HG02943 (cell line): ENCODE results near the gene D2HGDH.

Experiments used
- ATAC-seq: cut with Tn5 transposase; IDR thresholded peaks from one replicate; pipeline ENCODE4 v1.9.1; 2021; ENCODE audit warnings: mild to moderate bottlenecking, low read depth, moderate library complexity; ENCODE audit not compliant: unreplicated experiment

Gene D2HGDH

DNA sequence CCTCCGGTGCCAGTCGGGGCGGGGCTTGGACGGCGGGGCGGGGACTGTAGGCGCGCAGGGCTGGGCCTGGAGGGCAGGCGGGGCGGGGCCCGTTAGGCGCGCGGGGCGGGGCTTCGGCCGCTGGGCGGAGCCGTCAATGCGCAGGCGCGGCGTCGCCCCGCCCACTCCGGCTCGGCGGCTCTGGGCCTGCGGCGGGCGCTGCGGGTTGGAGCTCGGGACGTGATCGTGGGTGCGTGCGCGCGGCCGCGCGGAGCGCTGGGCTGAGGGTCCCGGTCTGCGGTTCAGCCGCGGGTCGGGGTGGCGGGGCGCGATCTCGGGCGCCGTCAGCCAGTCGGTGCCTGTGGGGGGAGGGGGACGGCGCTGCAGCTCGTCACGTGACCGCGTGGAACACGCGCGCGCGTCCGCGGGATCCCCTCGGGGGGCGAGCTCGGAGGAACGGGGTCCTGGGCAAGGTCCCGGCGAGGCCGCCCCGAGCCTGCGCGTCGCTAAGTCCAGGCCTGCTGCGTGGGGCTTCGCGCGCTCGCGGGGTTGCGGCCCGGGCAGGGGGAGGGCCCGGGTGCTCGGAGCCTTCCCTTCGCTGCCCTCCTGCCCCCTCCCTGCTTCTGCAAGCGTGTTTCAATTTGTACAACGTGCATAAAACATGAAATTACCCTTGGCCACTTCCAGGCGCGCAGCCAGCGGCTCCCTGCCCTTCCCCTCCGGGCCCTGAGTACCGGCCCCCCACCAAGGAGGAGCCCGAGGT, at the start of gene D2HGDH:
Gene D2HGDH (plus strand): TSS at position 164 of the 742 bp plus-strand sequence. CDS start 595 bp downstream, outside the sequence.
- ATAC-seq = peak; percentile 74

DNA sequence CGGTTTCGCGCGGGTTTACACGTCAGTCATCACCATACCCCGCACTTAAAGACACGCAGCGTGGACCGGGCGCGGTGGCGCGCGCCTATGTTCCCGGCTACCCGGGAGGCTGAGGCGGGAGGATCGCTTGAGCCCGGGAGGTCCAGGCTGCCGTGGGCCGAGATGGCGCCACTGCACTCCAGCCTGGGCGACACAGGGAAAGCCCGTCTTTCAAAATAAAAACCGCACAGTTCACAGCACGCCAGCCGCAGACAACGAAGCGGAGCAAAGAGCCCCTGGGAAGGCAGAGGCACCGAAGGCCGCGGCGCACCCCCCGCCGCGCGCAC, 48.1 kb upstream of the D2HGDH start:
- peak; percentile 11 for ATAC-seq

DNA sequence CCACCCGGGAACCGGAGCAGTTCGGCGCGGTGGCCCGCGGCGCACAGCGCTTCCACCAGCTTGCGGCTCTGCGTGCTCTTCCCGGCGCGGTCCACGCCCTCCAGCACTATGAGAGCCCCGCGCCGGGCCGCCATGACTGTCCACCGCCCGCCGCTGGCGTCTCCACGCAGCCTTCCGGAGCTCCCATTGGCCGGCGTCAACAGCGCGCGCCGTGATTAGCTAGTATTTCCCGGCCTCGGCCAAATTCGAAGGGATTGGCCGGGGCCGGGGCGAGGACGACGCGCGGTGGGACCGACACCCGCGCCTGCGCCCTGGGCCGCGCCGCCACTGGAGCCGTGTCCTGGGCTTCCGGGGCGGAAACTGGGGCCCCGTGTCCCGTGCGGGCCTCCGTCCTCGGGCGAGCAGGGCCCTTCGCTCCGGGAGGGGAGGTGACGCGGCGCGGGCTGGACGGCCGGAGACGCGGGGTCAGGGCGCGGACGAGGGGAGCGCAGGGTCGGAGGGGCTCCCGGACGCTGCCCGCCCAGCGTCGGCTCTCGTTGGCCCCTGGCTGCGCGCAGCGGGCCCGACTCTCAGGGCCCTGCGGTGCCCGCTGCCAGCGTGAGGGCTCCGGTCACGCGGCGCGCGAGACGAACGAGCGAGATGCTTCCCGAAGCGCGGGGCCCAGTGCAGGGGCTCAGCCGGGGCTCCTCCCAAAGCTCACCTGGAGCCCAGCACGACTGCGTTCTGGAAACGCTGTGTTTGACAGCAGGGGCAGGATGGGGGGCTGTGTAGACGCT, 47.6 kb upstream of the D2HGDH start, which contains the start of gene DTYMK:
Gene DTYMK (minus strand): TSS at position 166 of the 776 bp plus-strand sequence. CDS start 32 bp downstream, at position 134.
- ATAC-seq = peak; percentile 89

DNA sequence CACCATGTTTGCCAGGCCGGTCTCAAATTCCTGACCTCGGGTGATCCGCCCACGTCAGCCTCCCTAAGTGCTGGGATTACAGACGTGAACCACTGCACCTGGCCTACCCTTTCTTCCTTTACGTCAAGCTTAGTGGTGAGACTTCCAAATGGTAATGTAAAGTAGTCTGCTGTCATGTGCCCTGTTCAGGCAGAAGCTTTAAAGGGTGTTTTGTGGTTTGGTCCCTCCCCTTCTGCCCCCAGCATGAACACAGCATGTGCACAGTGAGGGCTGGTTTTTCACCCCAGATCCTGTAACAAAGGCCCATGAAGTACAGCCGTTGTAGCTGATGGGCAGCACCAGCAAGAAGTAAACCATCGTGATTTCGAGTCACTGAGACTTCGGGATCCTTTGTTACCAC, 45.1 kb upstream of the D2HGDH start:
- ATAC-seq = no peak

DNA sequence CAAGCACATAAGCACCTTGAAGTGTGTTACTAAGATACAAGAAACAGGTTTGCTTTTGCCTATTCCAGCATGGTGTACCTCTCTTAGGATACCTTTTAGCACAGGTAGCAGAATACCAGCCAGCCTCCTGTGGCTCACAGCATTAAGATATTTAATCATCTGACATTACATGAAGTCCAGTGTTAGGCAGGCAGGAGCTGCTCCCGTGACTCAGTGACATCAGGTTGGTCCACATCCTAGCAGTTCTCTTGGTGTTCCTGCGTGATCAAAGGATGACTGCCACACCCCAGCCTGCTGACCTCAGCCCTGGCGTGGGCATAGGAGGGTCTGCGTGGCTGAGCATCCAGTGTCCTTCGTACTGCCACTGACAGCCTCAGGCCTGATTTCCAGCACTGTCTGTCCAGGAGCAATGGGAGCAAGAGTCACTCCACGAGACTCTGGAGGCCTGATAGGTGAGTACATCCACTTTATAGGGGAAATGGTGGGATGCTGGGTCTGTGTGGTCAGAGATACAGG, 44.2 kb upstream of the D2HGDH start:
- no peak for ATAC-seq

DNA sequence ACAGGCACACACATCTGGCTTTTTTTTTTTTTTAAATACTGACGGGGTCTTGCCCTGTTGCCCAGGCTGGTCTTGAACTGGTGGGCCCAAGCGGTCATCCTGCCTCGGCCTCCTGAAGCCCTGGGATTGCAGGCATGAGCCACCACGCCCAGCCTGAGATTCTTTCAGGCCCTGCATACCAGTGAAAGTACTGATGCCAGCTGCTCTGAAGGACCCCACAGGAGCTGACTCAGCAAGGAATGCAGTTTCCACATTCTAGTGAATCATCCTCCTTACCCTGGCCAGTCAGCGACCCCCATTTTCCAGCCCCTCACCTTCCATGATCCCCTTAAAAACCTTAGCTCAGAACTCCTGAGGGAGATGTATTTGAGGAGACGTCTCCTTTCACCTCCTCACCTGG, 42.0 kb upstream of the D2HGDH start:
- no peak for ATAC-seq

DNA sequence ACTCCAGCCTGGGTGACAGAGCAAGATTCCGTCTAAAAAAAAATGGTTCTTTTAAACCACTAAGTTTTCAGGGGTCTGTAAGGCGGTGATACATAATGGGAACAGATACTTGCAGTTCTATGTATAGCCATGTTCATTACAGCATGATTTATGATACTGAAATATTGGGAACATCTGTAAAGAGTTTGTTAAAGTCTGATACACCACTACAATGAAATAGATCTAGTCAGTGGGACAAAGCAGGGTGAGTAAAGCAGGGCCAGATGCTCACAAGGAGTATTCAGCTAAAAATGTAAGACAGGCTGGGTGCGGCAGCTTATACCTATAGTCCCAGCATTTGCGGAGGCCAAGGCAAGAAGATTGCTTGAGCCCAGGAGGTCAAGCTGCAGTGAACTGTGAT, 38.8 kb upstream of the D2HGDH start:
- no peak for ATAC-seq

DNA sequence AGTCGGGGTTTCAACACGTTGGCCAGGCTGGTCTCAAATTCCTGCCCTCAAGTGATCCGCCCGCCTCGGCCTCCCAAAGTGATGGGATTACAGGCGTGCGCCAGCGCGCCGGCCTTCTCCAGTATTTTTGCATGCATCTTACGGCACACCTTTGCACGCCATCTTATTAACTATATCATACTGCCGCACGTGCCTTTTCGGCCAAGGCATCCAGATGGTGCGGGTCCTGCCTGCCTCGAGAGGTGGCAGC, 33.4 kb upstream of the D2HGDH start:
- ATAC-seq = no peak

DNA sequence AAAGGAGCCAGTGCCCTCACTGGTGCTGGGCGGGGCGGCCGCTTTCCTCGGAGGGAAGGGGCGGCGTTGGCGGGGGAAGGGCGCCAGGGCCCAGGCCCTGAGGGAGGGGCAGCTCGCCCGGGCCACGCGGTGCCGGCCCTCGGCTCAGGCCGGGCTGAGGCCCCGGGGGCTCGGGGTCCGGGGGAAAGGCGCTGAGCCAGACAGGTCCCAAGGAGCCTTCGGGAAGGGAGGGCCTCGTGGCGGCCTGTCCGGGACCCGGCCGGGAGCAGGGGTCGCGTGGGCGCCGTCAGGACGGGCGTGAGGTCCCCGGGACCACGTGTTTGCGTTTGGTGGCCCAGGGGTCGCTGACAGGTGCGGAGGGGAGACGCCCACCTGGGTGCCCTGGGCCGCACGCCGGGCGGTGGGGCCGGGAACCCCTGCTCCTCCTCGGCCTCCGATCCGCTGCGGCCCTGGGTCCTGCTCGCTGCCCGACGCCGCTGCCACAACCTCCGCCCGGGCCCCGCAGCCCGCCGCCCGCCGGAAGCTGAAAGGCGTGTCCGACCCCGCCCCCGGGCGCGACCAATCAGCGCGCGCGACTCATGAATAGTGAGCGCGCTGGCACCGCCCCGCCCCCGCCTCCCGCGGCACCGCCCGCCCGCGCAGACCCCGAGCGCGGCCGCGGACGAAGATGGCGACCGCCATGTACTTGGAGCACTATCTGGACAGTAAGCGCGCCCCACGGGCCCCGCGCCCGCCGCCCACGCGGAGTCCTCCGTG, 32.9 kb upstream of the D2HGDH start, which contains the start of gene ING5:
Gene ING5 (plus strand): TSS at position 641 of the 756 bp plus-strand sequence. CDS start 27 bp downstream, at position 668.
- peak; percentile 48 for ATAC-seq

DNA sequence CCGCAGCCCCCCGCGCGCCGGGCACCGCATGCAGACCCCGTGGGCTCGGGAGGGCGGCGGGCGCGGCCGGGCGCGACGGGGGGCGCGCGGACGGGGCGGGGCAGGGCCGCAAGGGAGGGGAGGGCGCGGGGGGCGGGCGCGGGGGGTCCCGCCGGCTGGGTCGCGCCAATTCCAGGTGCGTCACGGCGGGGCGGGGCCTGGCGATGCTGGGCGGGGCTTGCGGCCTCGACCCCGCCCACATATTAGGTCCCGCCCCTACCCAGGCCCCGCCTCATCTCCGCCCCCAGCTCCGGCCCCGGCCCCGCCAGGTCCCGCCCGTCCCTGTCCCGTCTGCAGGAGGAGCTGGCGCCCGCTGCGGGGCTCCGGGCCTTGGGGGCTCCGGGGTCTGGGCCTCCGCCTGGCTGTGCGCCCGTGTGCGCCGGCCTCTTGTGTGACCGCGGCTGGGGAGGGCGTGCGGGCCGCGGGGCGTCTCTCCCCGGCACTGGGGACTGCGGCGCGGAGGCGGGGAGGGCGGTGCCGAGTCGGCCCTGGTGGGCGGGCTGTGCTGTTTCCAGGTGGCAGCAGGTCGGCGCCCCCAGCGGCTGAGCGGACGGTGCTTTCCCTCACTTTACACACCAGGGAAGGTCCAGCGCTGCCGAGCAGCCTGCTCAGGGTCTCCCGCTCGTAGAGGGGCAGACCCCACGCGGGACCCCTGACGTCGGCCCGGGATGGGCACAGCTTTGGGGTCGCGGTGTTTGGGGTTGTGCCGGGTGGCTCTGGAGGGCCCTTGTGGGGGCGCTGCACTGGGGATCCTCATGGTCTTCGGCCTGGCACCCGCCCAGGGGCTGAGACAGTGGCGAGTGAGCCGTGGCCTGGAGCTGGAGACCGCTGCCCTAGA, 32.0 kb upstream of the D2HGDH start:
- peak; percentile 53 for ATAC-seq

DNA sequence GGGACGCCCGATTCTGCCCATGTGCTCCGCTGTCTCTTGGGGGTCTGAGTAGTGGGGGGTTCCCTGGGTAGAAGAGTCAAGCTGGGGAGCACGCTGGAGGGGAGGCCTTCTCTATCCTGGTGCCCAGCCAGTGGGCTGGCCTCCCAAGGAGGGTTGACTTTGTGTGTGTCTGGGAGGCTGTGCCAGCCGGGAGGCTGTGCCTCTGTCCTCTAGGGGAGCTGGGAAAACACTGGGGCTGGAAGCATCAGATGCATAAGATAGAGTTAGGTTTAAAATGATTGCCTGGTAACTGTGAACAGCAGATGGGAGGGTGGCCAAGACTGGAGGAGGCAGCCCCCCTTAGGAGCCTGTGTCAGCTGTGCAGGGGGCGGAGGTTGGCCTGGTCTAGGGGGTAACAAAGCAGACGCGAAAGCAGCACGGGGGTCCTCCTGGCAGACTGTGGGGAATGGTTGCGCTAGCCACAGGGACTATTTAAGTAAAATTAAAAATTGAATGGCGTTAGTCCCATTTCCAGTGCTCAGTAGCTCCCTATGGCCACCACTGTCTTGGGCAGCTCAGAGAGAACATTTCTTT, 31.3 kb upstream of the D2HGDH start:
- ATAC-seq = no peak

DNA sequence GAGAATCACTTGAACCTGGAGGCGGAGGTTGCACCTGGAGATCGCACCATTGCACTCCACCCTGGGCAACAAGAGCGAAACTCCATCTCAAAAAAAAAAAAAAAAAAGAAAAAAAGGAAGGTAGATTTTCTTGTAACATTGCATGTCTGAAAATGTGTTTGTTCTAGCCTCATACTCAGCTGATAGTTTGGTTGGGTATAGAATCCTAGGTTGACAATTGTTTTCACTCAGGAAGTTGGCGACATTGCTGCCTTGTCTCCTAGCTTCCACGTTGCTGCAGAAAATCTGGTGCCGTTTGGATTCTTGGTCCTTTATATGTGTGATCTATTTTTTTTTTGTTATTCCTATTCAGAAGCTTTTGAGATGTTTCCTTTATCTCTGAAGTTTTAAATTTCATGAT, 27.9 kb upstream of the D2HGDH start:
- no peak for ATAC-seq

DNA sequence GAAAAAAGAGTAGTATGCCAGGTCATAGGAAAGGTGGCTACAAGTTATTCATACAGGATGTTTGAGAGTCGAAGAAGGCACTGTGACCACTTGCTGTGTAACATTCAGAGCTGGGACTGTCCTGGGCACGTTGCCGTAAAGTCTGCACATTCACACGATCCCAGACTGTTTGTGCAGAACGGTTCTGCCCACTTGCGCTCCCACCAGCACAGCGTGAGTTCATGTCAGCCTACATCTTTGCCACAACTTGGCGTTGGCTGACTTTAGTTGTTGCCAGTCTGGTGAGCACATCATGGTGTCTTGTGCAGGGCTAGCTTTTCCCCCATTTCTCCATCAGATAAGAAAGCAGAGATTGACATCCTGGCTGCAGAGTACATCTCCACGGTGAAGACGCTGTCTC, 25.6 kb upstream of the D2HGDH start:
- no peak for ATAC-seq

DNA sequence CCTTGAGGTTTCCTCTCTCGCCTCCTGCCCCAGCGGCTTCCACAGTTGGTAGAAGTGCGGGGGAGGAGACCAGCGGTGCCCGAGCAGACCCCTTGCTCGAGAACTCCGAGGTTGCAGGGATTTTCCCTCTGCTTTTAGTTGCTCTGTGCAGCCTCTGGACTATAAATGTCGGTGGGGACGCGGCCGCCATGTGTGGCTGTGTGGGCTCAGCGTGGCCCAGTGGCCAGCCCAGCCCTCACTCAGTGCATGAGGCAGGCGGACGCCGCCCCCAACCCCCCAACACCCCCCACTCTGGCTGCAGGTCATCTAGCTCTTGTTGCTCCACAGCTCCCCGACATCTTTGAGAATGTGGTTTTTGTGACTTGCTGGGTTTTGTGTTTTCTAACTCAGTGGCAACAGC, 15.3 kb upstream of the D2HGDH start:
- no peak for ATAC-seq

DNA sequence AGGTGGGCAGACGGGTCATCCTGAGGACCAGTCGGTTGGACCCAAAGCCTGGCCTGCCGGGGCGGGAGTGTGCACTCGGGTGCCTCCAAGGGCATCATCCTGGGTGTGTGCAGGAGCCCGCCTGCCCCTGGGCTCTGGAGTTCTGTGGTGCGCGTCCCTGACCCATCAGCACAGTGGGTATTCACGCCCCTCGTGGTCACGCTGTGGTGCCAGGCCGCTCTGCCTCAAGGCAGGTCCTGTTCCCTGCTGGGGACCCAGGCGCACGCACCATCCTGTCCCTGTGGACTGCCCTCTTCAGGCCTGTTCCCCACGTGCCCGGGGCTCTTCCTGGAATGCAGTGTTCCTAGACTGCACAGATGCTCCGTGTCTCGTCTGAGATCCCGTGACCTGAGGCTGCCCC, 14.3 kb upstream of the D2HGDH start:
- ATAC-seq = no peak

DNA sequence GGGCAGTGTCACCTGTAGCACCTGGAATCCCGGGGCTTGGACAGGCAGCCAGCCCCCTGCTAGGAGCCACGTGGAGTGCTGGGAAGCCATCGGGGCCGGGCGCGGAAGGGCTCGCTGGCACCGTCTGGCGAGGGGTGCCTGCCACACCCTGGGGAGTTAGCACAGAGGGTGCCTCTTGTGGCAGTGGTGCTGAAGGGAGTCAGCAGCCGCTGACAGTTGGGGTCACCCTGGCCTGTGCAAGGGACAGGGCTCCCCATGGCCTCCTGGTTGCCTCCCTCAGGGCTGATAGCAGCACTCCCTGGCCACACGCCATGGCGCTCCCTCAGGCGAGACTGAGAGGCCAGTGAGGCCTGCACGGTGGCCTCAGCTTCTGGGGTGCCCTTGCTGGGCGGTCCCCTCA, 13.9 kb upstream of the D2HGDH start:
- no peak for ATAC-seq

DNA sequence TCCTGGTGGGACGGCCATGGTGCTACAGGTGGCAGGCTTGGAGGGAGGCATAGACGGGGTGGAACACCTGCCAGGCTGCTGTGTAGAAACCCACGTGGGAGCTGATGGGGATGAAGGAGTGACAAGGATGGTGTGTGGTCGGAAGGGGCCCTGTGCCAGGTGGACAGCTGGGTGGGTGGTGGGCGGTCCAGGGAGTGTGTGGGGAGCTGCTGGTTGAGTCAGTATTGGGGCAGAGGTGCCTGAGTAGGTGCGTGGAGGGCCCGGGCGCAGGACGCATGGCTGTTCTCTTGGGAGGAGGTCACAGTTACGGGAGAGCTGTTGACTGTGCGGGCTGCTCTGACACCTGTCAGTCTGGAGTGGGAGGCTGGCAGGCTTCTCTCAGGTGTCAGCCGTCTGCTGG, 12.6 kb upstream of the D2HGDH start:
- no peak for ATAC-seq

DNA sequence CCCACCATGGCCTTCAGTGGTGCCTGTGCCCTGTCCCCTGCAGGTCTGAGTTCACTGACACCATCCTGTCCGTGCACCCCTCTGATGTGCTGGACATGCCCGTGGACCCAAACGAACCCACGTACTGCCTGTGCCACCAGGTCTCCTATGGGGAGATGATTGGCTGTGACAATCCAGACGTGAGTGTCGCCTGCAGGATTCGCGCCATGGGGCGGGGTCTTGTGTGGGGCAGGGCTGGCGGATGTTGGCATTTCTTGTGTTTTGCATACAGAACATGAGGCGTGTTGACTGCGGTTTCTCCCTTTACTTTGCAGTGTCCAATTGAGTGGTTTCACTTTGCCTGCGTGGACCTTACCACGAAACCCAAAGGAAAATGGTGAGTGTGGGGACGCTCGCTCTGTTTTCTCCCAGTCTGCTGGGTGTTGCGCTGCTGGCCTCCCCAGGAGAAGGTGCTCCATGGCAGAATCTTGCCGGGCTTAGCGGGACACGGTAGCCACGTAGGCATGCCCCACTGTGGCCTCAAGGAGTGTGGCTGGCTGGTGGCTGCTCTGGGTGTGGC, 11.5 kb upstream of the D2HGDH start:
- ATAC-seq = no peak

DNA sequence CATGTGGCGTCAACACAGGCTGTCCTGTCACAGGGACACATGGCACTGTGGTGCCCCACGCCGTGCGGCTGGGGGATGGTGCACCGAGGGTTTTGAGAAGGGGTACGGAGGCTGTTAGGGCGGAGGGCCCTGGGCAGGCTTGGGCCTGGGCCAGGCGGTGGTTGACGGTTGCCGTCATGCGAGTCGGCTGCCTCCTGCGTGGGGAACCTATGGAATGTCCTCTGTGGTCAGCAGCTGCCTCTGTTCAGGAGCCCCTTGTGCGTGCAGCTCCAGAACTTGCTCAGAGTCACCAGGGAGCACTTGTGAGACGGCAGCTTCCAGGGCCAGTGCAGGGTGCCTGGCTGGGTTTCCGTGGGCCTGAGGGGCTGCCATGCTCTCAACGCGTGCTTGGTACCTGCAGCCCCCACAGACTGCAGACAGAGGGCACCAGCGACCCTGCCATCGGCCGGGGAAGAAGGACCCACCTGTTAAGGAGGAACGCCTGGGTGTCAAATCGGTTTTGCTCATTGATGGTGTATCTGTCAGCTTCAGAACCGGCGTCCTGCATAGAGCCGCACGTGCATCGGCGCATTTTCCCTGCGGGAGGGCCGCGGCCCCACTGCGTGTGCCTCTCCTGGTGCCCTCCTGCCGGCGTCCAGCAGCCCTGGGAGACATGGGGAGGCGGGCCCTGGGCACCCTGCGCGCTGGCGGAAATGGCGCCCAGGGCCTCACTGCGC, 10.0 kb upstream of the D2HGDH start:
- ATAC-seq = no peak
